NCI-H1092 treated with DMSO at 0.1 percent for 48 hours (cell line): ENCODE measurements around the gene QPCTL.
A peak's percentile ranks its signal among the peaks of the same experiment; 100 is the strongest.

Experiments used
- DNase-seq: peaks from one replicate; lab custom pipeline; 2025; lab: John Stamatoyannopoulos, UW

The QPCTL gene

GRCh38 chr19:45692187-45693105 lies at the start of gene QPCTL:
TSS of gene QPCTL (plus strand) at chr19:45692666. CDS start at chr19:45692704, 38 bp downstream.
- DNase-seq = peak; percentile 97

- peak; percentile 73 for DNase-seq
Observed at GRCh38 chr19:45643024-45643926, 49.2 kb upstream of the QPCTL start.

DNA sequence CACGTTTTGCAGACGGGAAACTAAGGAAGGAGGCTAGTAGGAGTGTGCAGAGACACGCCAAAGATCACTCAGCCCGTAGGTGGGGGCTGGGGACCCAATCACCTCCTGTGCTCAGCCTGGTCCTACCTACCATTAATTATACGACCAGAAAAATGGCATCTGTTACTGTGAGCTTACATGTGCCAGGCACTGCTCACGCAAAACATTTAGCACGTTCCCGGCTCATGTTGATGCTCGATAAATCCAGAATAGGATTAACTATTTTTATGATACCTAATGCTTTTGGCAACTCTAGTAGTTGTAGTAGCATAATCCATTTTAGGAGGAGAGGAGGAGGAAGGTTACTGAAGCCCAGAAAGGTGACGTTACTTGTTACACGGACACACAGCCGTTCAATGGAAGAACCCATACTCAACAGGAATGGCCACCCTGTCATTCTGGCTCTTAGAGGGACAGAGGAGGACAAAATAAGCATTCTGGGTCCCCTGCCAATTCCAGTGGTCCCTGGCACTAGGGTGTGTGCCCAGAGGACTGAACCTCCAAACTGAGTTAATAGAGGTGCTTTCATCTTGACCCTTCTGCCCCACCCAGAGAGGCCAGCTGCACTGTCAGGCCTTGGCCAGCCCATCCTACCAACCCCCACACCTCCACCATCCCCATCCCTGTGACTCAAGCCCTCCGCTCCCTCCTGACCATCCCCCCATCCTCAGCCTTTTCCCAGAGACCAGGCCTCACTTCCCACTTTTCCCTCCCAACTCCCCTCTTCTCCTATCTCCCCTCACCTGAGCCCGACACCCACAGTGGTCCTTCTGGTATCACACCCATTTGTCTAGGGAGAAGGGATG lies 48.3 kb upstream of the QPCTL start:
- no peak for DNase-seq

GRCh38 chr19:45645068-45645630 lies 47.3 kb upstream of the QPCTL start:
- DNase-seq = no peak

DNA sequence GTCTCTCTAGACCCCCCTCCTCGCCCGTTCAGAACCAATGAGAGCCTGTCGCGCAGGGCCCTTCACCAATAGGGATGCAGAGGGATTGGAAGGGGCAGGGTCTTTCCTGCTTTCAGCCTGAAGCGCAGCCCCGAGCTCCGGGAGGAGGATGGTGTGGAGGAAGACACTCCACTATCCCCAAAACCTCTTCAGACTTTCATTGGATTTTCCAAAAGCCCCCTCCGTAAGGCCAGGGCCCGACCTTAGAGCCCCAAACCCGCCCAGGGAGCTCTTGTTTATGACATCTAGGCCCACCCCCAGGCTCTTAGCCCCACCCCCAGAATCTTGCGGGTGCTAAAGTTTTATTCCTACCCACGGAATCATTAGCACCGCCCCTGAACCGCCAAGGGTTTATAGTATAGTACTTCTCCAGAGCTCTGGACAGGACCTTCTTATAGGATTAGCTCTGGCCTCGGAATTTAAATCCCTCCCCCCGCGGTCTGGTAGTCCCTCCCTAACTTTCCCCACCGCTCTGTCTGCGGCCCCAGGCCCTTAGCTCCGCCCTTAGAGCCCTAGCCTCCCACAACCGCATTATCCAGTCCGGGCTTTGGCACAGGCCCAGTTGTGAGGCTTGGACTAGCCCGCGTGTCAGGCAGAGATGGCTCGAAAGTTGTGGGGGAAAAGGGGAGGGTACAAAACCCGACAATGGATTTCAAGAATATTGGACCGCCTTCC lies 46.7 kb upstream of the QPCTL start:
- DNase-seq = peak; percentile 48

DNA sequence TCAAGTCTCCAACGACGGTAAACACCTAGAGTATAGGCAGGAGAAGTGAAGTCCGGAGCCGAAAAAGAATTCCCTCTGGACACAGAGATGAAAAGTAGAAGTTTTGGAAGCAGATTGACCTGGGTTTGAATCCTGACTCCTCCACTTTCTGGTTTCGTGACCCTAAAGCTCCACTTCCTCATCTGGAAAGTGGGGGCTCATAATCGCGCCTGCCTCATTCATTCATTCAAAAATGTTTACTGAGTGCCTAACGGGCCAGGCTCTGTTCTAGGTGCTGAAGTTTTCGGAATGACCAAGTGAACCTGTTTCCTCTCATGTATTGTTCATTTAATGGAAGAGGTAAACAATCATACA lies 46.1 kb upstream of the QPCTL start:
- DNase-seq = no peak

DNA sequence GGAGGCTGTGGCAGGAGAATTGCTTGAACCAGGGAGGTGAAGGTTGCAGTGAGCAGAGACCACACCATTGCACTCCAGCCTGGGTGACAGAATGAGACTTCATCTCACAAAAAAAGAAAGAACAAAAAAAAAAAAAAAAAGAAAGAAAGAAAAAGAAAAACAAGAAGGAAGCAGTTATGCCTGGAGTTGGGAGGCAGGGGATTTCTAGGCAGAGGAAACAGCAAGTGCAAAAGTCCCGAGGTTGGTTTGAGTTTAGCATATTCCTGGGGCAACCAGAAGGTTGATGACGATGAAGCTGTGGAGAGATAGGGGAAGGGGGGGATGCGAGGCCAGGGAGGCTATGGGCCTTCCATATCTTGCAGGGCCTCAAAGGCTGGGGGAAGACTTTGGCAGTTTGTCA lies 41.7 kb upstream of the QPCTL start:
- no peak for DNase-seq

- no peak for DNase-seq
Observed at GRCh38 chr19:45653634-45654033, 38.8 kb upstream of the QPCTL start.

DNA sequence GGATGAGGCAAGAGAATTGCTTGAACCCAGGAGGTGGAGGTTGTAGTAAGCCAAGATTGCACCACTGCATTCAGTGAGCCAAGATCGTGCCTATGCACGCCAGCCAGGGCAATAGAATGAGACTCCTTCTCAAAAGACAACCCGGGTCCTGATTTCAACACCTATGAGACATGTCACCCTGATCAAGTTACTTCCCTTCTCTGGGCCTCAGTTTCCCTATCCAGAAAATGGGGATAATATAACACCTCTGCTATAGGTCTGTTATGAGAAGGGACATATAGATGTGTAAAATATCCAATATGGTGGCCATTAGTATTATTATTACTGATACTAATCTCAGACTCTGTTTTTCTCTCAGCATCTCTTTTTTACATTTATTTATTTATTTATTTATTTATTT lies 37.4 kb upstream of the QPCTL start:
- no peak for DNase-seq

DNA sequence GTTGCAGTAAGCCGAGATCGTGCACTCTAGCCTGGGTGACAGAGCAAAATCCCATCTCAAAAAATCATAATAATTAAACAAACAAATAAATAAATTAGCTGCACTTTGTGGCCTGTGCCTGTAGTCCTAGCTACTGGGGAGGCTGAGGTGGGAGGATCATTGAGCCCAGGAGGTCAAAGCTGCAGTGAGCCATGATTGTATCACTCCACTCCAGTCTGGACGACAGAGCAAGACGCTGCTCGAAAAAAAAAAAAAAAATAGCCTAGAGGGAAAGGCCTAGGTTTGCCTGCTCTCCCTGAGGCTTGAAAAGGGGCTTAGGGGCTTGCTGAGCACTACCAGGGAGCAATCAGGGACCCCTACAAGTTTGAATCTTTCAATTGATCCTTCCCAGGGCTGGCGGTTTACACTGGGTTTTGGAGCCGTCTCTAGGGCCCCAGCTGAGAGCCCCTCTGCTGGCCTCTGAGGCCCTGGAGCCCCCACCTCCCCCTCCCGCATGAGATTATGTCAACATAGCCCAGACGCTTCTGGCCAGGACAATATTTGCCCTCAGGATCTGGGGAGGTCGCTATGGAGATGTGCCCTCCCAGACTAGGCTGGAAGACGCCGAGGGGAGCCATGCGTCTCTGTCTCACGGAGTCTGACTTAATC lies 34.8 kb upstream of the QPCTL start:
- peak; percentile 36 for DNase-seq

GRCh38 chr19:45659096-45659729 lies 33.3 kb upstream of the QPCTL start:
- no peak for DNase-seq

GRCh38 chr19:45660636-45661035 lies 31.8 kb upstream of the QPCTL start:
- DNase-seq = no peak

DNA sequence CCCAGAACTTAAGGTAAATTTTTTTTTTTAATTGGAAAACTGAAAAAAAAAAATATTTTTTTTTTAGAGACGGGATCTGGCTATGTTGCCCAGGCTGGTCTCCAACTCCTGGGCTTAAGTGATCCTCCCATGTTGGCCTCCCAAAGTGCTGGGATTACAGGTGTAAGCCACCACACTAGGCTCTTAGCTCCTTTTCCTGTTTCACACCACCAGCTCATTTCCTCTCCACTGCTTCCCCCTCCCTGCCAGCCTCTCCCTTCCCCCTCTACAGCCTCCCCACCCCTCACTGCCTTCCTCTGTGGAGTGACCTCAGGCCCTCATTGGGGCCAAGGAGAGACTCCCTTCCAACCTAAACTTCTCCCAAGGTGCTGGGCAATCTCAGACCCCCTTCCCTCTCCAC lies 28.7 kb upstream of the QPCTL start:
- DNase-seq = no peak

DNA sequence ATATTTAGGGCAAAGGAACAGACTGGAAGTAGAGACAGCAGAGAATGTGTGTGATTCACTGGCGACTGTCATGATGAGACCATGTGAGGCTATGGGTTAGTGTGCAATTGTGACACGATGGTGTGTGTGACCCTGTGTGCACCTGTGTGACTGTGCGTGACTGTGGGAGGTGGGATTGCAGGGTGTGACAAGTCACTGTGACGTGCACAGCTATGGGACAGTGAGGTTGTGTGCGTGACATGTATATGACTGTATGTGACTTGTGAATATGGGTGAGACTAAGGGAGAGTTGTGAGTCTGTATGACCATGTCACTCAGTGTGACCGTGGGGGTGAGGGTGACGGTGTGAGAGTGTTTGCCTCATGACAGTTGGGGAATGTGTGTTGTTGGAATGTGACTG lies 27.9 kb upstream of the QPCTL start:
- DNase-seq = no peak

DNA sequence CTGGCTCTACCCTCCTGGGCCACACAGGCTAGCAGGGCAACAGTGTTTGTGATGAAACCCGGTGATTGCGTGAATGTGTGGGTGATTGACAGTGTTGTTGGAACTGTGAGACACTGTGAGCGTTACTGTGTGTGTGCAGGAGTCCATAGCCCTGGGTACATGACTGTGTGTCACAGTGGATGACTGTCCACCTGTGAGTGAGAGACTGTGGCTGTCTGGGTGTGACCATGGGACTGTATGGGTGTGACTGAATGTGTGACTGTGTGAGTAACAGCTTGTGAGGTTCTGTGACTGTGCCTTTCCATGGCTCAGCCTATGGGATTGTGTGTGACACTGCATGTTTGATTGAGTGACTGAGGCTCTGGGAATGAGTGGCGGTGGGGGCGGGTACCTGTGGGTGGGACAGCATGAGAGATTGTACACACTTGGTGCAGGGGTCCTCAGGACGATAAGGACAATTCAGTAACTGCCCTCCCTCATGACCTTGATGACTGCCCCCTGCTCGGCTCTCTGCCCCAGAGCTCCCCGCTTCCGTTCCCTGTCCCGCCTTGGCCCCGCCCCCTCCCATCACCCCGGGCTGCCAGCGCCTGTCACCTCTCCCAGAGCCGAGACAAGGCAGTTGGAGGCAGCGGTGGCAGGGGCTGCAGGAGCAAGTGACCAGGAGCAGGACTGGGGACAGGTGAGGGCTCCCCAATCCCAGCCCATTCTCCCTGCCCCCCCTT lies 24.7 kb upstream of the QPCTL start, which contains the start of gene GIPR:
Gene GIPR, plus strand, starts transcription at position 602 of the 722 bp plus-strand sequence. CDS start 1,300 bp downstream, outside the sequence.
- peak; percentile 2 for DNase-seq

GRCh38 chr19:45668342-45668871 lies 24.1 kb upstream of the QPCTL start:
- peak; percentile 2 for DNase-seq

DNA sequence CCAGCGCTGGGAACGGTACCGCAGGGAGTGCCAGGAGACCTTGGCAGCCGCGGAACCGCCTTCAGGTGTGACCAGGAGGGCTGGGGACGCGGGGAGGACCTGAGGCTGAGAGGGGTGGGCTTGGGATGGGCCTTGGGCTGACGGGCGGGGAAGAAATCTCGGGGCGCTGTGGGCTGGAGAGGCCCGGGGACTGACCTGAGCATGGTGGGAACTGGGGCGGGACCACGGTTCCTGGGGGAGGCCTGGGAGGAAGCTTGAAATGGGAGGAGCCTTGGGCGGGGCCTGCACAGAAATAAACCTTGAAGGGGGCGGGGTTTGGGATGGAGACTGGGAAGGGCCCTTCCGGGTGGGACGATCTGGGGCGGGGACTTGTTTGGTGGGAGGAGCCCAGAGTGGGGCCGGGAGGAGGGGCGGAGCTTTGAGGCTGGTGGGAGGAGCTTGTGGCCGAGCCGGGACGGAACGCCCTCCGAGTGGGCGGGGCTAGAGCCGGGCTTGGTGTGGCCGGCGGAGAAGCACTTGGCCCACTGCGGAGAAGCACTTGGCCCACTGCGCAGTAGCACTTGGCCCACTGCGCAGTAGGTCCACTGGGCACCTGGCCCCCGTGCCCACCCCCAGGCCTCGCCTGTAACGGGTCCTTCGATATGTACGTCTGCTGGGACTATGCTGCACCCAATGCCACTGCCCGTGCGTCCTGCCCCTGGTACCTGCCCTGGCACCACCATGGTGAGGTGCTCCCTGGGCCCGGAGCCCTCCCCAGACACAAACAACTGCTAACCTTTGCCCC lies 21.6 kb upstream of the QPCTL start:
- DNase-seq = no peak

DNA sequence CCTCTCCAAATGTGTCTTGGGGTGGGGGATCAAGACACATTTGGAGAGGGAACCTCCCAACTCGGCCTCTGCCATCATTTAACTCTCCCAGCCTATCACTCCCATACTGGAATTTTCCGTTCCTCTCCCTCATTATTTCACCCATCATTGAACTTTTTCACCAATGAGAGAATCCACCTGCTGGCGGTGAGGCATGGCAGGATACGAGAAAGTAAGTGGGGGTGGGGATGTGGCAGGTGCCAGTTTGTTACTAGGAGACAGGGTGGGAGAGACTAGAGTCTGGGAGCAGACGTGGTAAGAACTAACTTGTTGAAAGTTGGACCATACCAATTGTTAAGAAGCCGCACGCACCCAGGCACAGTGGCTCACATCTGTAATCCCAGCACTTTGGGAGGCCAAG lies 17.5 kb upstream of the QPCTL start:
- DNase-seq = no peak
